Measurements from ENCODE around the gene PSD2.
A peak's percentile ranks its signal among the peaks of the same experiment; 100 is the strongest.

Gene PSD2

GRCh38 chr5:139837711-139838380 lies 42.2 kb downstream of the PSD2 start:
- DNase-seq (ENCODE audit: low read depth) = no peak

- DNase-seq (ENCODE audit: low read depth) = no peak
Measured at GRCh38 chr5:139838381-139839197, 43.0 kb downstream of the PSD2 start.

DNA sequence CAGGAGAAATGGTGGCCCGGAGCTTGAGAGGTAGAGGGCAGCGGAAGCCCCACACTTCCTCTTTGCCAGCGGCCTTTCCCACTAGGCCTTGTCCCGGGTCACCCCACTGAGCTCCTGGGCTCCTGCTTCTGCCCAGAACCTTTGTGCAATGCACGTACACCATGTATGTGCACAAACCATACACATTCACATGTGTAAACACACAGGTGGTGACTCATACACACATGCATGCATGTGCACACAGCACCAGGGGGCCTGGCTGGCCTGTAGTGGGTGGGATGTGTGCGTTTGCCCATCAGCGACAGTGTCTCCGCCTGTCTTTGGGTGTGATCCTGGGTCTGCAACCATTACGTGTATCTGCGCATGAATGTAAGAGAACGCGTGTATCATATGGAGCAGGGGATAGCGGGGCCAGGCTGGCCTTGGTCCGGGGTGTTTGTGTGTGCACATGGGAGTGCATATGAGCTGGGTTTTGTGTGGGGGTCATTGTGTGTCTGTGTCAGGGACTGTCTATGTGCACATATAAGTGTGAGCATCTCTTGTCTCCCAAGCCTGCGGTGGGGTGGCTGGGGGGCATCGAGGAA lies 43.7 kb downstream of the PSD2 start:
- DNase-seq (ENCODE audit: low read depth) = no peak

- DNase-seq (ENCODE audit: low read depth) = no peak
Measured at GRCh38 chr5:139839918-139840317, 44.3 kb downstream of the PSD2 start.

- DNase-seq (ENCODE audit: low read depth) = no peak
Measured at GRCh38 chr5:139841549-139841948, 45.9 kb downstream of the PSD2 start.

DNA sequence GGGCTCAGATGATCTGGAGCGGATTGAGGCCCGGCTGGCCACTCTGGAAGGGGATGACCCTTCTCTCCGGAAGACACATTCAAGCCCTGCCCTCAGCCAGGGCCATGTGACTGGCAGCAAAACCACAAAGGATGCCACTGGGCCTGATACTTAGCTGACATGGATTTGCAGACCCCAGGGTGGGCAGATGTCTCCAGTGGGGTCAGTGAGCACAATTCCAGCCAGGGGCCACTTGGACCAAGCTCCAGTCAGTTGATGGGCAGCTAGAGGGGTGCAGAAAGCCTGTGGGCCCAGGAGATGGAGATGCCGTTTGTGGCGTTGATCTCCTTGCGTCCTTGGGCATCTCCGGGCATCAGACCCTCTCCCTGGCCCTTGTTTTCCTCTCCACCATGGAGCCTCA lies 46.7 kb downstream of the PSD2 start:
- no peak for DNase-seq (ENCODE audit: low read depth)

DNA sequence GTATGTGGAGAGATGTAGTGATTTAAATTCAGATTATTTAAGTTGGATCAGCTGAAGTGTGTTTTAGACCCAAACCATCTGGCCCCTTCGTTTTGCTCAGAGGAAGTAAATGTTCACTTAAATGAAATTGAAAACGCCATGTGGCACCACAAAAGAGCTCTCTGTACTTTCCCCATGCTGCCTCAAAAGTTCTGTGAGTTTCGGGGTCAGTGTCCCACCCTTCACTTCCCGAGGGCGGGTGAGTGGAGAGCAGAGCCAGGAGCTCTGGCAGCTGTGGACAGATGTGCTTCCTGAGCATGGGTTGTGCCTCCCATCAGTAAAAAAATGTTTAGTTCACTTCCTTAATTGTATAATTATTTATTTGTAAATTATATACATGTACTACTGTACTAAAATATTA lies 48.4 kb downstream of the PSD2 start:
- no peak for DNase-seq (ENCODE audit: low read depth)

DNA sequence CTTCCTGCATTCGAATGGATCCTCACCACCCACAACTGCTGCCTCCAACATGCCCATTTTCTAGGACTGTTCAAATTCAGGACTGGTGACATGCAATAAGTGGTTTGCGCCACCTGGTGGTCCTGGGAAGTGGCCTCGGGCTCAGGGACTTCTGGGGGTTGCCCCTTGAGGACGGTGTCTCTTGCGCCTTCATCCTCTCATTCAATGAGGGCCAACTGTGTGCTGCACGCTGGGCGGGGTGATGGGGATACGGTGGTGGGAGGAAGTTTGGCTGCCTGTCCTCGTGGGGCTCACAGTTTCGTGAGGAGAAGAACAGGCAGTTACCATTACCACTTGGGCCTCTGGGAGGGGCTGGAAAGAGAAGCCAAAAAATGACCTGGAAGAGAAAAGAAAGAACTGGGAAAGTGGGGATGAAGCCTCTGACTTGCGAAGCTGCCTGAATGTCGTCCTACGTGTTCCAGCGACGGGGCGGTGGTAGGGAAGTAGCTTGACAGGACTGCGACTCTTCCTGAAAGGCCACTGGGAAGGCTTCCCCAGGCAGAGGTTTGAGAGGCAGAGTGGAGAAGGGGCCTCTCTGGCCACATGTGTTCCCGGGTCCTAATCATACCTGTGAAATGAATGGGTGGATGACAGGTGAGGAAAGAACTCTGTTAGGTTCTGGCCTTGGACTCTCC lies 49.0 kb downstream of the PSD2 start:
- DNase-seq (ENCODE audit: low read depth) = peak; percentile 54

GRCh38 chr5:139845846-139846681 lies 50.5 kb downstream of the PSD2 start:
- DNase-seq (ENCODE audit: low read depth) = no peak

GRCh38 chr5:139847091-139847490 lies 51.5 kb downstream of the PSD2 start:
- DNase-seq (ENCODE audit: low read depth) = no peak

- DNase-seq (ENCODE audit: low read depth) = peak; percentile 67
Measured at GRCh38 chr5:139847790-139848507, 52.3 kb downstream of the PSD2 start.

DNA sequence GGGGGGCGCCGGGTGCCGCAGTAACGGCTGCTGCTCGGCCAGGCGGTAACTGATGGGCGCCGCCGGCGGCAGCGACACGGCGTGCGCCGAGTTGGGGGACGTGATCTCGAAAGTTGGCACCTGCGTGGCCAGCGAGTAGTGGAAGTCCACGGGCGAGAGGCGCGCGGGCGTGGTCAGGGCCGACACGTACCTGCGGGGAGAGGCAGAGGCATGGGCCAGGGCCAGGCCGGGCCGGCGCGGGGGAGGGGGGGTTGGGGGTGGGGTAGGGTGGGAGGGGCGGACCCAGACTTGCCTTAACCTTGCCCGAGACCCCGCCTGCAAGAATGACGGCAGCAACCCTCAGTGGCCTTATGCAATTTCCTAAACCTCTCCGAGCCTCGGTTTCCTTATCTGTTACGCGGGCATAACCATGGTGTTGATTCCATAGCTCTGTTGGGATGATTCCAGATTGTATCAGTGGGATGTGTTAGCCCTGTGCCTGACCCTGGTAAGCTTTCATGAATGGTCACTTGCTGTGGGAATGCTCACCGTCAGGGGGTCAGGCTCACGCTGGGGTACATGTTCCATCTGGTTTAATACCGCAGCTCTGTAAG lies 53.0 kb downstream of the PSD2 start:
- DNase-seq (ENCODE audit: low read depth) = peak; percentile 13

GRCh38 chr5:139849501-139849900 lies 53.9 kb downstream of the PSD2 start:
- no peak for DNase-seq (ENCODE audit: low read depth)

DNA sequence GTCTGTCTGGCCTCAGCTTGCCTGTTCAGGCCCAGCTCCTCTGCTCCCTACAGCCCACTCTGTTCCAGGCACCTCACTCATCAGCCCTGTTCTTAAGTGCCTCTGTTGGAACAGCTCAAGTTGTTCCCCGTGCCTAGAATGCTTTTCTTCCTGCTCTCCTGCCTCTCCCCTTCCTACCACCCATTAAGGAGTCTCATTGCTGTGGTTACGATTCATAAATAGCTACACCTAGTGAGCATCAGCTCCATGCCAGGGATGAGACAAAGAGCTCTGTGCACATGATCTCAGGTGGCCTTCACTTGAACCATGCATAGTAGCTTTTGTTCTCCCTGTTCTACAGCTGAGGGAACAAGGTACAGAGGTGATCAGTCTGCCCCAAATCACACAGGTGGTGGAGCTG lies 54.3 kb downstream of the PSD2 start:
- DNase-seq (ENCODE audit: low read depth) = no peak

DNA sequence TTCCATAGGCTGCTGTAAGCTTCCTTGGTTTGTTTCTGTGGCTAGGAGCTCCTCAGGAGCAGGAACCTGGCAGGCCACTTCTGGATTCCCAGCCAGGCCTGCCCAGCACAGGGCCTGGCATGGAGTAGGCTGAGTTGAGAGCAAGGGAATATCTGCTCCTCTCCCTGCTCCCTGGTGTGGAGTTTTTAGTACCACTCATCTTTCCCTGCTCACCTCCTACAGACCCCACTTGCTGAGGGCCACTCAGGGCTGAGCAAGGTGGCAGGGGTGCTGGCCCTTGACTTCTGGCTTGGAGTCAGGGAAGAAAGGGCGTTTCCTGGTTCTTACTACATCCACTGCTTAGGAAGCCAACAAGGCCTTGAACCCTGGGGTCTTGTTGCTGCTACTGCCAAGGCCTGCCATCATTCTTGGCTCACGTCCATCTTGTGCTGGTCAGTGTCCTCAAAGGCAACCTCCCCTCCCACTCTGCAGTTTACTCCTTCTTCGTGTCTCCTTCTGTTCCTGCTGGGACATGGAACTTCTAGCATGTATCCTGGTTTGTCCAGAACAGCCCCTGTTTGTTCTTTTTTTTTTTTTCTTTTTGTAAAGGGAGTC lies 54.9 kb downstream of the PSD2 start:
- DNase-seq (ENCODE audit: low read depth) = no peak

GRCh38 chr5:139851558-139851957 lies 56.0 kb downstream of the PSD2 start:
- DNase-seq (ENCODE audit: low read depth) = no peak

- DNase-seq (ENCODE audit: low read depth) = no peak
Measured at GRCh38 chr5:139852696-139853095, 57.1 kb downstream of the PSD2 start.

- no peak for DNase-seq (ENCODE audit: low read depth)
Measured at GRCh38 chr5:139854029-139854605, 58.5 kb downstream of the PSD2 start.

GRCh38 chr5:139854953-139855352 lies 59.3 kb downstream of the PSD2 start:
- DNase-seq (ENCODE audit: low read depth) = no peak

DNA sequence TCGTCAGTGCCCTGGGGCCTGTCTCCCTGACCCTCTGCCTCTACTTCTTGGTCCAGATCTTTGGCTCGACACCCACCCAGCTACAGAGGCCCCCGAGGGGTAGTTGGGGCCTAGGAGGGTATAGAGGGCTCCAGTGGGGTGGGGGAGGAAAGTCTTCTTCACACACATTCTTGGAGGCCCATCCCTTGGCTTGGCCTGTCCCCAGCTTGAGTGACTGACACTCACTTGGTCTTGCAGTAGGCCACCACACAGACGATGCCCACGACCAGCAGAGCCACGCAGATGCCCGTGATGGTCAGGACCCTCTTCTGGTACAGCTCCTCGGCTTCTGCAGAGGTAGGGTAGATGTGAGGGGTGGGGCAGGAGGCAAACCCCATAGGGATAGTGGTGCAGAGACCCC lies 59.8 kb downstream of the PSD2 start:
- DNase-seq (ENCODE audit: low read depth) = no peak
